AG09309 (cell line): ENCODE results near the gene SULT6B1.
"Not testable (repeated sequence)": the region's sequence is repeated elsewhere in the genome, so short reads cannot be mapped to it uniquely, and the experiment has no call there.

ENCODE experiments used
- DNase-seq: peaks from one replicate; pipeline ENCODE4 v3.0.0-alpha.2; 2010; ENCODE audit warnings: low read depth
- H3K4me3 ChIP-seq: 2 replicates; pipeline ENCODE4 v1.5.1; 2011; ENCODE audit warnings: mild to moderate bottlenecking, low read depth, low read length, moderate library complexity; ENCODE audit not compliant: control insufficient read depth
- TF ChIP-seq, protein P1 (sequence below): IDR thresholded peaks from 2 replicates; pipeline ENCODE4 v1.5.1; 2011; ENCODE audit warnings: mild to moderate bottlenecking, low read depth, low read length, inconsistent platforms; ENCODE audit not compliant: insufficient read depth, control insufficient read depth; ENCODE audit errors: missing control alignments

SULT6B1 gene

DNA sequence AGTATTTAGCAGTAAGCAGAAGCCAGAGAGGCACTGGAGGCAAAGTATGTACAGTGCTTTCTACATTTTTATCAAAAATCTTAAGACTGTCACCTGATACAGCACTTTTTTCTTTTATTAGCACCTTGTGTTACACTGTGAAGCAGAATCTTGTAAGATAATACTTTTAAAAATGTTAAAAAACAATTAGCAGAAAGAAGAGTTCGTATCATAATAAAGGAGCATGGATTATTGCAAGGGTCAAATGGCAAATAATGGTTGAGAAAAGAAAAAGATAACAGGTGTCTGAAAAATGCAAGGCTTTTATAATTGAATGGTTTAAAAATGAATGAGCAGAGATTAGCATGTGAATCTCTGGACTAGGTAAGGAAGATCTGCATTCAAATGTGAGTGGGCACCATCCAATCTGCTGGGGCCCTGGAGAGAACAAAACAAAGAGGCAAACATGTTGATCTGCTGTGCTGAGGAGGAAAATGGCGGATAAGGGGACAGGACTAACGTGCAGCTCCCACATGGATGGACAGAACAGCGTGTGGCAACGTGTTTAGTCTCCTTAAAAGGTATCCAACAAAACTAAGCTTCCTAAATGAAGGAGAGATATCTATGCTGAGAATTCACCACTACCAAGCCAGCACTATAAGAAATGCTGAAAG, 17.3 kb upstream of the SULT6B1 start:
- no peak overlapping the region for H3K4me3 ChIP-seq
- TF ChIP-seq, protein P1, sequence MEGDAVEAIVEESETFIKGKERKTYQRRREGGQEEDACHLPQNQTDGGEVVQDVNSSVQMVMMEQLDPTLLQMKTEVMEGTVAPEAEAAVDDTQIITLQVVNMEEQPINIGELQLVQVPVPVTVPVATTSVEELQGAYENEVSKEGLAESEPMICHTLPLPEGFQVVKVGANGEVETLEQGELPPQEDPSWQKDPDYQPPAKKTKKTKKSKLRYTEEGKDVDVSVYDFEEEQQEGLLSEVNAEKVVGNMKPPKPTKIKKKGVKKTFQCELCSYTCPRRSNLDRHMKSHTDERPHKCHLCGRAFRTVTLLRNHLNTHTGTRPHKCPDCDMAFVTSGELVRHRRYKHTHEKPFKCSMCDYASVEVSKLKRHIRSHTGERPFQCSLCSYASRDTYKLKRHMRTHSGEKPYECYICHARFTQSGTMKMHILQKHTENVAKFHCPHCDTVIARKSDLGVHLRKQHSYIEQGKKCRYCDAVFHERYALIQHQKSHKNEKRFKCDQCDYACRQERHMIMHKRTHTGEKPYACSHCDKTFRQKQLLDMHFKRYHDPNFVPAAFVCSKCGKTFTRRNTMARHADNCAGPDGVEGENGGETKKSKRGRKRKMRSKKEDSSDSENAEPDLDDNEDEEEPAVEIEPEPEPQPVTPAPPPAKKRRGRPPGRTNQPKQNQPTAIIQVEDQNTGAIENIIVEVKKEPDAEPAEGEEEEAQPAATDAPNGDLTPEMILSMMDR, result no peak
- DNase-seq, result no peak

DNA sequence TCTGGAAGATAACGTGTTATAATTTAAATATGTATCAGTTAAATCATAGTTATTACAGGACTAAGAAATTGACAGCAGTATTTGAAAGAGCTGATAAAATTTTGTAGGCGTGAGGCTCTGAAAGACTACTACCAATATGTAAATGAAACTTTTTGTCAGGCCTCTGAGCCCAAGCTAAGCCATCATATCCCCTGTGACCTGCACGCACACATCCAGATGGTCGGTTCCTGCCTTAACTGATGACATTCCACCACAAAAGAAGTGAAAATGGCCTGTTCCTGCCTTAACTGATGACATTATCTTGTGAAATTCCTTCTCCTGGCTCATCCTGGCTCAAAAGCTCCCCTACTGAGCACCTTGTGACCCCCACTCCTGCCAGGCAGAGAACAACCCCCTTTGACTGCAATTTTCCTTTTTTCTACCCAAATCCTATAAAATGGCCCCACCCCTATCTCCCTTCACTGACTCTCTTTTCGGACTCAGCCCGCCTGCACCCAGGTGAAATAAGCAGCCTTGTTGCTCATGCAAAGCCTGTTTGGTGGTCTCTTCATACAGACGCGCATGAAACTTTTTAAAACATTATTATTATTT, 16.7 kb upstream of the SULT6B1 start:
- H3K4me3 ChIP-seq, DNase-seq: not testable (repeated sequence)

DNA sequence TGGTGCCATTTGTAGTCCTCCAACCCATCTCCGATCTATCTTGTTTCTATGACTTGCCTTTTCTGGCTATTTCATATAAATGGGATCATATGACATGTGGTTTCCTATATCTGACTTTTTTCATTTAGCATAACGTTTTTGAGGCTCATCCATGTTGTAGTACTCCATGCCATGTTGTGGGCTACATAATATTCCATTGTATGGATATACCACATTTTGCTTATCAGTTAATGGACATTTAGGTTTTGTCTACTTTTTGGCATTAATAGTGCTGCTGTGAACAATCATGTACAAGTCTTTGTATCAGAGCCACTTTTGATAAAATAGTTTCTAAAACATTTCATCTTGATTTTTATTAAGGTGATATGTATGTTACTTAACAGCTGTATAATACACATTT, 15.2 kb upstream of the SULT6B1 start:
- H3K4me3 ChIP-seq, result no peak overlapping the region
- TF ChIP-seq, protein P1, result no peak
- DNase-seq, result no peak

DNA sequence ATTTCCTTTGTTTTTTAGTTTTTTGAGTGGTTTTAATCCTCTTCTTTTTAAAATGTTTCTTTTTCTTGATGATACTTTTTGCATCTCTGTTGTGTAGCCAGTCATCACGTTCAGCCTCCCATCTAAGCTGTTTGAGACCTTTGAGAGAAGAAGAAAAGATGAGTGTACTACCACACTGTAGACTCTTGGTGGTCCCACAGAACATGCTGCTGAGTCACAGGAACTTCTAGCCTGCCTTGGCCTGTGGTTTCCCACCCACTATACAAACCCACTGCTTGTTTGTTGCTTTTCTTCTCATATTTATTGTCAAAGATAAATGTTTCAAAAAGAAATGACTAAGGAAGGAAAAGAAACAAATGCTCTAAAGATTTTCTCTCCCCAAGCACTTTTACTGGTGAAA, 13.3 kb upstream of the SULT6B1 start:
- H3K4me3 ChIP-seq, result no peak overlapping the region
- TF ChIP-seq, protein P1, result no peak
- DNase-seq, result no peak

DNA sequence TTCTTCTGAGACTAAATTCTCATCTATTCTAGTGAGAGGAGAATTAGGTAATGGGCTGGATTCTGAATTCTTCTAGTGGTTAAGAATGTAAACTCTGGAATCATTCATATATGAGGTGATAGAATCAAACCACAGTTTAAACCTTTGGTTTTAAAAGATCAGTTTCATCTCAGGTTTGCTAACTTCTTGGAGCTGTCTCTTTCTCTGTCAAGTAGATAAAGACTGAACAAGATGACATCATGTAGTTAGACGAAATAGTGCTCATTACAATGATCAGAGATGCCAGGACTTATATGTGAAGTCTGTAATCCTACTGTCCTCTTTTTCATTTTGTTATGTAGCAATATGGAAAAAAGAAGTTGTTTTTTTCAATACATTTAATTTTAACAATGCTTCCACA, 12.7 kb upstream of the SULT6B1 start:
- no peak overlapping the region for H3K4me3 ChIP-seq
- TF ChIP-seq, protein P1, result no peak
- no peak for DNase-seq

DNA sequence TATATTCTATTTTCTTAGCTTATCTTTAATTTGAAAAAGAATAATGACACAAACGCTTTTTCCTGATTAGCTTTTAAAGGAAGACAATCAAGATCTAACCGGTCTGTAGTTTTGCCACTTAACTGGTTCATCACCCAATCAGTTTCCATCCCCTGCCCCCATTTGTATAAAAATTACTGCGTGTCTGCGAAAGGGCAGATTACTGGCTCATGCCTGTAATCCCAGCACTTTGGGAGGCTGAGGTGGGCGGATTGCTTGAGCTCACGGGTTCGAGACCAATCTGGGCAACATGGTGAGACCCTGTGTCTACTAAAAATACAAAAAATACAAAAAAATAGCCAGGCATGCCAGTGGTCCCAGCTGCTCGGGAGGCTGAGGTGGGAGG, 10.2 kb upstream of the SULT6B1 start:
- DNase-seq, result no peak
- H3K4me3 ChIP-seq, result no peak overlapping the region
- TF ChIP-seq, protein P1, result no peak

DNA sequence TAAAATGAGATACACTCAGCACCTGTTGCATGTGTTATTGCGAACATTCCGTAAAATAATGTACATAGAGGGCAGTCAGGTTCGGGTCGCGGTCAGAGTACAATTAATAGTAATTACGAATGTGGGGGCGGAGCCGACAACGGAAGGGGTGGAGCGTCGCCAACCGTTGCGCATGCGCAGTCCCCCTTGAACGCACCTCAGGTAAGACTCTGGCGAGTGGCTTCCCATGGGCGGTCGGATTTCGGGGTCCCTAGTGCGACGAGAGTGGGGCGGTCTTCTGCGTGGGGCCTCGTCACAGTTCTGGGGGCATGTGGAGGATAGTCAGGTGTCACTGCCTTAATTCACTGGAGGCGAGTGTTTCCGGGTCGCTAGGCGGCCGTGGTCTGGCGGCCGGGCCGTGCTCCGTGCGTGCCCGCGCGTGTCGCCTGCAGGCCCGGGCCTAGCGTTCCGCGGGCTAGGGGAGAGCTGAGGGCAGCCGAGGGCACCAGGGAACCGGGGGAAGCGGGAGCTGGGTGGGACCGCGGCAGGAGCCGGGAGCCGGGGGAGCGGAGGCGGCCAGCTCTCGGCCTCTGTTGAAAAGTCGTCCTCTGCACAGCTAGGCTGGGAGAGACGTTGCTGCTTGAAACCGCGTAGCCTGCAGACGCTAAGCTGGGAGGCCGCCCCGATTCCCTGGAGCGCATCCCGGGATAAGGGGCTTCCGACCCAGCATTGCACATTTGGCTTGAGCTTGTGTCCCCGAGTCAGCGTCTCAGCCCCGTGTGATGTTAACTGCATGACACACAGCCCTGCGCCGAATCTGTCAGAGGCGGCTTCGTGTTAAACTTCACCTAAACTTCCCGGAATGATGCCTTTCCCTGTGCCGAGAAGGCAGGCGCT, 8.1 kb upstream of the SULT6B1 start, which contains the start of gene CEBPZOS:
Gene CEBPZOS, plus strand, starts transcription at position 177 of the 876 bp plus-strand sequence. CDS start 3,209 bp downstream, outside the sequence.
- TF ChIP-seq, protein P1, result no peak
- DNase-seq, result peak; percentile 21
- H3K4me3 ChIP-seq, result peak within 1 kb of the TSS; percentile 81

DNA sequence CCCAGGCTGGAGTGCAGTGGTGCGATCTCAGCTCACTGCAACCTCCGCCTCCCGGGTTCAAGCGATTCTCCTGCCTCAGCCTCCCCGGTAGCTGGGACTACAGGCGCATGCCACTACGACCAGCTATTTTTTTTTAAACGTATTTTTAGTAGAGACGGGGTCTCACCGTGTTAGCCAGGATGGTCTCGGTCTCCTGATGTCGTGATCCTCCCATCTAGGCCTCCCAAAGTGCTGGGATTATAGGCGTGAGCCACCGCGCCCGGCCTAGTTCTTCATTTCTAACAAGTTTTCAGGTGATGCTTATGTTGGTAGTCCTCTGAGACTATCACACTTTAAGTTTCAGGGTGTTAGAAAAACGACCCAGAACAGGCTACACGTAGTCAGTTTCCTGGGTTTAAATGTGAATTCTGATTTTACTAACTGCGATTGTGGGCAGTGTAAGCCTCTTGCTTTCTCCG, 7.4 kb upstream of the SULT6B1 start:
- peak overlapping the region; percentile 81 for H3K4me3 ChIP-seq
- not testable (repeated sequence) for DNase-seq
